SHP77 (cell line): Measurements from ENCODE around the gene PAXX.

Experiments
- DNase-seq, 2 experiments: peaks; one replicate each; lab custom pipeline; 2025; lab: John Stamatoyannopoulos, UW

PAXX gene

DNA sequence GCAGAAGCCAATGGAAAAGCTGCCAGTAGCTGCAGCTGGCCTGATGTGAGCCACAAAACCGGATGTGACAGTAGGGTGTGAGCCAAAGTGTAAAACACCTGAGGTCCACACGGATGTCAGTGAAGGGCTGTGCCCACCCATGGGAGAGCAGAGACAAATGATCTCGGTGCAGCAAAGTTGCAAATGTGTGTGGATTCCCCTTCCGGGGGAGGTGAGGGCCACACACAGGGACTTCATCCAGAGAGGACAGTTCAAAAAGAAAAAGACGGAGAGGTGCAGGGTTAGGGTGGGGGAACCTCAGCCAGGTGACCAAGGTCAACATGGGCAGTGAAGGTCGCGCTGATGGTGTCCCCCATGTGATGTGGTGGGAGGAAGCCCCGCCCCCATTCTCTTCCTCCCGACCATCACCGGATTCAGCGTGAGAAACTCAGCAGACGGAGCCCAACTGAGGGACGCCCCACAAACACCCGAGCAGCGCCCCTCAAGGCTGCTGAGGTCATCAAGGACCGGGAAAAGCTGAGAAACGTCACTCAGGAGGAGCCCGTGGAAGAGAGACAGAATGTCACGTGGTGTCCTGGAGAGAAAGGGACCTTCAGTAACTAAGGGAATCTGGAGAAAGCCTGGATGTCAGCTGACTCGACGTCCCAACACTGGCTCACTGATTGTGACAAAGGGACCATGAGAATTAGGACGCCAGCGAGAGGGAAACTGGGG lies 26.3 kb upstream of the PAXX start:
- DNase-seq = no peak

DNA sequence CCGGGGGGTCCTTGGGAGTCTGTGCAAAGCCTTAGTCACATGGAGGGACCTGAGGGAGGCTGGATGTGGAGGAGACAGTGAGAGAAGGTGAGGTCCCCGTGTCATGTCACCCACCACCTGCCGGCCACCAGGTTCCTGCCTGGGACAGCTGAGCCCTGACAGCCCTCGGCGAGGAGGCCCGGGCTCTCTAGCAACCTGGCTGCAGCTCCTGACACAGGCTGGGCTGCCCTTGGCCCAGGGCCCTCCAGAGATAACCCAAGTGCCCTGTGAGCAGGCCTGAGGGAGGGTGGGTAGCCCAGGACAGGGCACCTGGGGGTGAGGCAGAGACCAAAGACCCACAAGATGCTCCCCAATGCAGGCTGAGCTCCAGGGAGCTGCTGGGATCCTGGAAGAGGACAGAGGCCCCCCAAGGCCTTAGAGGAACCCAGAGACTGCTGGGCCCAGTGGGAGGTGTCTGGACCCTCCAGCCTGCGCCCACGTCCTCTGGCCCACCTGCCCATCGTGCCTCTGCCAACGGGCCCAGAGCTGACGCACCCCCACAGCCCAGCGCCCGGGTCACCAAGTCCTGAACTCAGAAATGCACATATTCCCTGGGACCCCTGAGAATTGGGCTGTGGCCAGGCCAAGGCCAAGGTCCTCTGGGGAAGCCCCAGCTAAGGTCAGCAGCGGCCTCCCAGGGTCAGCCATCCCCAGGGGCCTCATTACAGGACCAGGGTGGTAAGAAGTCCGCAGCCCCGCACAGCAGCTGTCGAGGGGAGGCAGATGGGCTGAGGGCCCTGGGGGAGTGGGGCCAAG lies 23.7 kb upstream of the PAXX start:
- no peak for DNase-seq

DNA sequence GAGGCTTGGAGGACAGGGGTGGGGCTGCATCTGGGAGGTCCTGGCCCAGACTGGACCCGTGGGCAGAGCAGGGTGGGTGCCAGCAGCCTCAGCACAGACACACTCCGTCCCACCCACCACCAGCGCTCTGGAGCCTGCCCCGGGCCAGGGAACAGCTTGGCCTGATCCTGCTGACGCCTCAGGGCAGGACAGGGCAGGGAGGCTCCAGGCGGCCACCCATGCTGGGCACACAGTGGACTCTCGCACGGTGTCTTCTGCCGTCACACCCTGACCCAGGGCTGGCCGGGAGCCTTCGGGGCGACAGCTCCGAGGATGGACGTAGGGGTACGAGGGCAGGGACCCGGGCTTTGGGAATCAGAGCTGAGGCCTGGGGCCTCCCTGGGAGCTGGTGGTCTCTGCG lies 23.1 kb upstream of the PAXX start:
- no peak for DNase-seq

DNA sequence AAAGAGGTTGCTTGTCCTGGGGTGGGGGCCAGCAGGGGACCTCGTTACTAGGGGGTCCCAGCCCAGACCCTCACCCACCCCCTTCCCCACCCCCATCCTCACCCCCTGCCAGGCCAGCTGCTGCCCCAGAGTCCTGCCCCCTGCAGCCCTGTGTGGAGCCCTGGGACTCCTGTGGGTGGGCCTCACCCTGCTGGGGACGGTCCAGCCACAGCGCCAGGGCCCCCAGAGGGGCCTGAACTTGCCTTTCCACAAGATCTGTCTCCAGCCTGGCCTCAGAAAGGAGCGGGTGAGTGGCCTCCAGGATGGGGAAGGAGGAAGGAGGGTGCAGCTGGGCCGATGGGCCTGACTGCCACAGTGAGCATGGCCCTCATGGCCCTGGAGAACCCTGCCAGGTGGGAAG lies 22.4 kb upstream of the PAXX start:
- DNase-seq = no peak

DNA sequence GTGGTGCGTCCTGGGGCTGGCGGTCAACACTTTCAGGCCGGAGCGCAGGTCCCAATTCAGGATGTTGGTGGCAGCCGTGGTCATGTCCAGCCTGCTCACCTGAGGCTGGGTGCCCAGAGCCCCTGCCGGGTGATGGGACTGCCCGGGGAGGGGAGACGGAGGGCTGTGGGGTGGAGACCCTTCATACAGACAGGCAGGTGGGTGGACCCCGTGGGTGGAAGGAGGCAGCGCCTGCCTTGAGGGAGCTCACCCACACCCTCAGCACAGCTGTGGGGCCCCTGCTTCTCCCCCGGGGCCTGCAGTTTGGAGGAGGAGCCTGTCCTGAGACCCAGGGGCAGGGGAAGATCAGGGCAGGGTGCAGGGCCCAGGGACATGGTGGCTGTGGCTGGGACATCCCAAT lies 21.9 kb upstream of the PAXX start:
- no peak for DNase-seq

DNA sequence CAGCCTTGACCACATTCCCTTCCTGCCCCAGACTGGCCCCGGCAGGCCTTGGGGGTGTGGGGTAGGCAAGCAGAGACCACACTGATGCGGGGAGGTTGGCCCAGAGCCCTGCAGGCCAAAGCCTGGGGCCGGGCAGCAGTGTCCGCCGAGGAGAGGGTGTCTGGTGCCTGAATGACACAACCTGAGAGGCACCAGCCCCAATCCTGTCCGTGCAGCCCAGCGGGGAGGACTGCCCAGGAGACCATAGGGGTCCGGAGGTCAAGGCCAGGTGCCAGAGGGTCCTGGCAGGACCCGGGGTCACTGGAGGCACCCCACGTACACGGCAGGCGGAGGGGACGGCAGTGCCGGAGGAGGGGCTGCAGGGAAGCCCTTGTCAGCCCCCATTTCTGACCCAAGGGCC lies 20.5 kb upstream of the PAXX start:
- no peak for DNase-seq

DNA sequence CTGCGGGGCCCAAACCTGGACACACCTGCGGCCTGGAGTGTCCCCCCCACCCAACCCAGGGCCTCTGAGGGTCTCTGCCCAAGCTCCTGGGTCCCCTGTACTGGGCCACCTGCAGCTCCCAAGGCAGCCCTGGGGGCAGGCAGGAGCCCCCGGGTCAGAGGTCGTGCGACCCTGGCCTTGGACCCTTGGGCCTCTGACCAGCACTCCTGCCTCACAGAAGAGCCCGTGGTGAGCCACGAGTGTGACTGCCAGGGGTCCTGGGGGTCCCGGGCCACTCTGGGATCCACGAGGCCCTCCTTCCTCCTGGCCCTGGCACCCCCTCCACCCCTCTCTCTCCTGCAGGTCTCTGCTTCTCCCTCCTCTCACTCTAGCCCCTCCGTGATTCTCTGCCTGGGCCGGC lies 19.9 kb upstream of the PAXX start:
- DNase-seq = no peak

DNA sequence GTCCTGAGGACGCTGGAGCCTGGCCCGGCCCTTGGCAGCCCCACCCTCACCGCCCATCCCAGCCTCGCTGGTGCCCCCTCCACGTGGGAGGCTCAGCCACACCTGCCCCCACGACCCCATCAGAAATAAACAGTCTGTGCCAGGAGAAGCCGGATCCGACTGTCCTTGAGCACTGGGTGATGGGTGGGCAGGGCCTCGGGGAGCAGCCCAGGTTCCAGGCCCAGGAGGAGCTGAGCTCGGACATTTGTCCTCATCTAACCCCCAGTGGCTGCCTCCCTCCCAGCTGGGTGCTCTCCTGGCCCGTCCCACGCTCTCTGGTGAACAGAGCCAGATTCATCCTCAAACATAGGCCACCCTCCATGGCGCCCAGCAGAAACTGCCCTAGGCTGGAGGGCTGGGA lies 19.5 kb upstream of the PAXX start:
- no peak for DNase-seq

DNA sequence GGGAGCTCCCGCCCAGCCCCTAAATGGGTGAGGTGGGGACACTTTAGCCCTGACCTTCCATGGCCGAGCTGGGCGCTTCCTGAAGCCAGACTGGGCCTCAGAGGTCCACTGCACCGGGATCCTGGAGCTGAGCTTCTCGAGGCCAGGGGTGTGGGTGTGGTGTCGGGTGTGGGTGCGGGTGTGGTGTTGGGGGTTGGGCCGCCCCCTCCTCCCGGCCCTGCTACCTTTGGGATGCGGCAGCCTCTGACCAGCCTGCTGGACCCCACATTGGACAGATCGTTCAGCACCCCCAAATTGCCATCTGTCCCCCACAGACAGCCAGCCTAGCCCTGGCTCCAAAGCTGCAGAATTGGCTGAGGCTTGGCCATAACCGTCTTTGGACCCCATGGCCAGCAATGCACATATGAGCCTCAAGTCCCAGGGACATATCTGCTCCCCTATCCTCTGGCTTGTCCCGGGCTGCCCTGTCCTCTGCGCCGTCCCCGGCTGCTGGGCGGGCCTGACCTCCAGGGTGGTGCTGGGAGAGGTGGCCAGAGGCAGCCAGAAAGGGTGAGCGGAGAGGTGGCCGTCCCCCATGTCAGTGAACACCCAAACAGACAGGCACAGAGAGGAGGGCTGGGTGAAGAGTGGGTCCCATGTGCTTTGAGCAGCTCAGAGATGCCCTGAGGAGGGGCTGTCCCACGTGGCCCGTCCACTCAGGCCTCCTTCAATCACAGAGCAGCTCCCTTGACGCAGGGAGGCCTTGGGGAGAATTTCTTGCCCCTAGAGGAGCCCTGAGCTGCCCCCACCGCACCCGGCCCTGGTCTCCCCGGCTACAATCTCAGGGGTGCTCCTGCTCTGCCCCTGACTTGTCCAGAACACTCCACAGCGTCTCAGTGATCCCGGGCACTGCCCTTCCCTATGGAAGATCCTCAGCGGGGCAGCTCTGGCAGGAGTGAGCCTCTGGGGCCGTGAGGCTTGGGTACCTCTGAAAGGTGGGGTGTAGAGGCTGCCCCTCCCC lies 18.3 kb upstream of the PAXX start:
- DNase-seq = no peak

DNA sequence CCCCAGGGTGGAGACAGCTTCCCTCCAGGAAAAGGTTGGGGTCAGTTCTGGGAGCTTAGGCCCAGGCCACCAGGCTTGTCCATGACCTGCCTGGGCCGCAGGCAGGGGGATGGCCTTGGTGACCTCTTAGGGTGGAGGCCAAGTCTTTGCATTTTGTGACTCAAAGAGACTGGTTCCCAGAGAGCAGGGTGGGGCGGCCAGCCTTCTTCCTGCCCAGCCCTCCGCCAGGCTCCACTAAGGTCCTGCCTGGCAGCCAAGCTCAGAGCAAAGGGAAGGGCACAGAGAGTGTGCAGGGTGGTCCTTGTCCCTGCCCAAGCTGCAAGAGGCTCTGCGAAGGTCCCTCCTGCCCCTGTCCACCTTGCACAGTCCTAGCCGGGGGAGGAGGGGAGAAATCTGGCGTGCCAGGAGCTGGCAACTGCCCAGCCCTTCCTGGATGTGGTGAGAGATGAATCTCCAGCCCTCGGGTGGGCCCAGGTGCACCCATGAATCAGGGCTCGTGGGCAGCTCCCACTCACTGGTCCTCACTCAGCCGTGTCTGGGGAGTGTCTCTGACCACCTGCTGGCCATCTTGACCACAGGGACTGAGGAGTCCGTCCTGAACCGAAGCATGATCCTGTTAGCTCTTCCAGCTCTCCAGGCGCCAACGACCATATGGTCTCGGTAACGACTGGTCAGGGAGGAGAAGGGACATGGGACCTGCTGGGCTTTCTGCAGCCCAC lies 17.2 kb upstream of the PAXX start:
- no peak for DNase-seq

DNA sequence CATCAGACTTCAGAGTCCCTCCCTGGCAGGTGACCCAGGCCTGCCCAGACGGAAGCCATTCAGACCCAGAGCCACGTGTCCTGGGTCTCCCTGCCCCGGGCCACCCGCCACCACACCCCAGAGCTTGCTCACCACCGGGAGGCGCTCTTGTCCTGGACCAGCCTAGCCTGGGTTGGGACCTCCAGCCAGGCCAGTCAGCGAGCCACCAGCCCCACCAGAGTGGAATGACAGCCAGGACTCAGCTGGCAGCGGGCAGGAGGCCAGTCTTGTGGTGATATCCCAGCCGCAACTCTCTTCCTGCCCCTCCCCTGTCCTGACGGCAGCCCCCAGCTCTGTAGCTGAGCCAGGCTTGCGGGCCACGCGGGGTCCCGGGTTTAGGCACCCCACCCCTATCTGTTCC lies 16.6 kb upstream of the PAXX start:
- no peak for DNase-seq

DNA sequence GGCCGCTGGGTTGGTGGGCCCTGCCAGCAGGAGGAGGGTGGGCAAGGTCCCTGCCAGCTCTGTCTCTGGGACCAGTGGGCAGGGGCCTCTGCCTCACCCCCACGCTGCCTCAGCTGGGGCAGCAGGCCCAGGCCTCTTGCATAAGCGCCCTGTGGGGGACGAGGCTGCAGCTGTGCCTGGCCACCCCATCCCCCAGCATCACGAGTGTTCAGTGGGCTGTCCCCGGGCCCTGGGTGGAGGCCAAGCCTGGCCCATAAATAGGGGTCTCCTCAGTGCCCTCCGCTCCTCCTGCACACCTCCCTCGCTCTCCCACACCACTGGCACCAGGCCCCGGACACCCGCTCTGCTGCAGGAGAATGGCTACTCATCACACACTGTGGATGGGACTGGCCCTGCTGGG lies 15.0 kb upstream of the PAXX start, which contains the start of gene PTGDS:
Gene PTGDS, plus strand, starts transcription at position 282 of the 400 bp plus-strand sequence. Its CDS starts 75 bp downstream, at position 357.
- no peak for DNase-seq

DNA sequence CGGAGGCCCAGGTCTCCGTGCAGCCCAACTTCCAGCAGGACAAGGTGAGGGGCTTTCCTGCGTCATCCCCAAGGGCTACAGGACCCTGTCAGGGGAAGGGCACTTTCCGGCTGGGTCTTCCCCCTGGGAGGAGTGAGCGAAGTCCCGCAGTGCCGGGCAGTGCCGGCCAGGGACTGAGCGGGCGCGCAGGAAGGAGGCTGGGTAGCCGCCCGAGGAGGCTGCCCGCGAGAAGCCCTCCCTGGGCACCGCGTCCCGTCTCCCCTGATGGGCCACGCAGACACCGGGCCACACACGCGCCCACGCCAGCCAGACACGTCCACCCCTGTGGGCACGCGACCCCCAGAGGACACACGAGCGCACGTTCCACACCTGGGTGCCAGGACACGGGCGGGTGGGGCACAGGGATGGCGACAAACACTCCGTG lies 14.6 kb upstream of the PAXX start:
- no peak for DNase-seq

DNA sequence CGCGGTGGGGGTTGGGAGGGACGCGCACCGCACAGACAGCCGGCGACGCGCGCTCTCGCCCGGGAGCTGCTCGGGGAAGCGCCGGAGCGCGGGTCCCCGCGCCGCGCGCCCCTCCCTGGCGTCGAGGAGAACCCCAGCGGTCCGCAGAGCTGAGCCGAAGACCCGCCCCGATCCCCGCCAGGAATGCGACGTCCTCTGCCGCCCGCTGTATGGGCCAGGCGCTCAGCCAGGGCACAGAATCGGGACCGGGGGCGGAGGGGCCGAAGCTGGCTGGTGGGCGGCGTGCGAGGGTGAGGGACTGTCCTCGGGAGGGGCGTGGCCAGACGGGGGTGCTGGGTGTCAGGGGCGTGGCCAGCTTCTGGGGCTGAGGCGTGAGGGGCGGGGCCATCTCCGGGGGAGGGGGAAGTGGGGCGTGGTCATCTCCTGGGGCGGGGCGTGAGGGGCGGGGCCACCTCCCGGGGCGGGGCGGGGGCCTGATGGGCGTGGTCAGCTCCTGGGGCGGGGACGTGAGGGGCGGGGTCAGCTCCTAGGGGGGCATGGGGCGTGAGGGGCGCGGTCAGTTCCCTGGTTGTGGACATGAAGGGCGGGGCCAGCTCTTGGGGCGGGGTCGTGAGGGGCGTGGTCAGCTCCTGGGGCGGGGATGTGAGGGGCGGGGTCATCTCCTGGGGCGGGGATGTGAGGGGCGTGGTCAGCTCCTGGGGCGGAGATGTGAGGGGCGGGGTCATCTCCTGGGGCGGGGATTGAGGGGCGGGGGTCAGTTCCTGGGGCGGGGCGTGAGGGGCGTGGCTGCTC lies 14.0 kb upstream of the PAXX start:
- DNase-seq = no peak

DNA sequence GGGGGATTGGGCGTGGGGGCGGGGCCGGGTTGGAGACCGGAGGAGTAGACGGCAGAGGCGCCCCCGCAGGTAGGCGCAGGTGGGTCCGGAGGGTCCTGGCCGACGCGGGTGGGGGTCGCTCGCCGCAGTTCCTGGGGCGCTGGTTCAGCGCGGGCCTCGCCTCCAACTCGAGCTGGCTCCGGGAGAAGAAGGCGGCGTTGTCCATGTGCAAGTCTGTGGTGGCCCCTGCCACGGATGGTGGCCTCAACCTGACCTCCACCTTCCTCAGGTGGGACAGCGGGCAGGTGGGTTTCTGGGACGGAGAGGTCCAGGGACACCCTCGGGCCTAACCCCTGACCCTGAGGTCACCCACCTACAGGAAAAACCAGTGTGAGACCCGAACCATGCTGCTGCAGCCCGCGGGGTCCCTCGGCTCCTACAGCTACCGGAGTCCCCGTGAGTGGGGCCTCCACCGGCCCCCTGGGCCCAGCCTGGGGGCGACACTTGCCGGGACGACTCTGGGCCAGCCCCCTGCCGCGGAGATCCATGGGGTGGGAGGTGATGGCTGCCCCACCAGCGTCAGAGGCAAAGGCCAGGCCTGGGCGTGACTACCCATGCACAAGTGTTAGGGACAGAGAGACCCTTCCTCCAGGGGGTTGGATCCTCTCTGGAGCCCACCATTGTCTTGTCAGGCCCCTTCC lies 13.2 kb upstream of the PAXX start:
- no peak for DNase-seq

DNA sequence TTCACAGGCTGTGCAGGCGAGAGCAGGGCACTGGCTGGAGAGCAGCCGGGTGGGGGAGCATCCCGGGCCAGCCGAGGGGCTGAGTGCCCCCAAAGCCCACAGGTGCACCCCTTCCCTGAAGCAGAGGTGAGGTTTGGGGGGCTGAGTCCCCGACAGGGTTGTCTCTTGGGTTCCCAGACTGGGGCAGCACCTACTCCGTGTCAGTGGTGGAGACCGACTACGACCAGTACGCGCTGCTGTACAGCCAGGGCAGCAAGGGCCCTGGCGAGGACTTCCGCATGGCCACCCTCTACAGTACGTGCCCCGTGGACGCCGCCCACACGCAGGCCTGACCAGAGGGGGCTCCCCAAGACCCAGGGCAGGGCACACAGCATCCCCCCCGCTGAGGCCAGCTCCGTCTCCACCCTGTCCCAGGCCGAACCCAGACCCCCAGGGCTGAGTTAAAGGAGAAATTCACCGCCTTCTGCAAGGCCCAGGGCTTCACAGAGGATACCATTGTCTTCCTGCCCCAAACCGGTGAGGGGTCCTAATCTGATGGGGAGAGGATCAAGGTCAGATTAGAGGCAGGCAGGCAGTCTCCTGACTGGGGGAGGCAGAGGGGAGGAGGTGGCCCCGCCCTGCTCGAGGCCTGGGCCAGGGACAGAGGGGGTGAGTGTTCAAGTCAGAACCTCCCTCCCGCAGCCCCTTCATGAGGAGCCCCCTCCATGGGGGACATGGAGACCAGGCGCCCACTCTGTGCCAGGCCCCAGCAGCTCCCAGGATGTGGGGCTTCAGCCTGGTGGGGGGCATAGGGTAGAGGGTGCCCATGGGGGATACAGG lies 12.2 kb upstream of the PAXX start:
- DNase-seq = no peak

DNA sequence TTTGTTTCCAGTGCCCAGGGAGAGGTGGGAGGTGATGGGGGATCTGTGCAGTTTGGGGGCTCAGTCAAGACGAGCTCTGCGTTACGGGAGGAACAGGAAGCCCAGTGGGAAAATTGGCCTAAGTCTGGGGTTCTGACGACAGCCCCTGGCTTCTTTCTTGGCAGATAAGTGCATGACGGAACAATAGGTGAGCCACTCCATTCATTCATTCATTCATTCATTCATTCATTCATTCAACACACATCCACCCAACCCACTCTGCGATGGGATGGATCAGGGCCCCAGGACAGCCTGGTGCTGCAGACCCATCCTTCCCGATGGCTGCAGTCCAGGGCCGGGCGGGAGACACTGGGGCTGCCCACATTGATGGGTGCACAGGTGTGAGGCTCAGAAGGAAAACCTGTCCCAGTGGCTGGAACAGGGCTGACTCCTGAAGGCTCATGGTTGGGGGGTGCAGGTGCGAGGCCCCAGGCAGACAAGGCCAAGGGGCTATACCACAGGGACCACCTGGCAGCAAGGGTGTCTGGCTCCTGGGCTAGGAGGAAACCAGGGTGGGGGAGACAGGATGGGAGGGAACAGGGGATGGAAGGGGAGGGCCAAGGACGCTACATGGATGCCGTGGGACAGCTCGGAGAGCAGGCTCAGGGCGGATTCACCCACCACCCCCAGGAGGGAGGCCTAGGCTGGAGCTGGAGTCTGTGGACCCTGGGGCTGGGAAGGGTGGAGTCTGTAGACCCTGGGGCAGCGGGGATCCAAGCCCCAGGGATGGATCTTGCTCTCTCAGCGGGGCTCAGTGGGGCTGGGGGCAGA lies 11.3 kb upstream of the PAXX start:
- DNase-seq = no peak

DNA sequence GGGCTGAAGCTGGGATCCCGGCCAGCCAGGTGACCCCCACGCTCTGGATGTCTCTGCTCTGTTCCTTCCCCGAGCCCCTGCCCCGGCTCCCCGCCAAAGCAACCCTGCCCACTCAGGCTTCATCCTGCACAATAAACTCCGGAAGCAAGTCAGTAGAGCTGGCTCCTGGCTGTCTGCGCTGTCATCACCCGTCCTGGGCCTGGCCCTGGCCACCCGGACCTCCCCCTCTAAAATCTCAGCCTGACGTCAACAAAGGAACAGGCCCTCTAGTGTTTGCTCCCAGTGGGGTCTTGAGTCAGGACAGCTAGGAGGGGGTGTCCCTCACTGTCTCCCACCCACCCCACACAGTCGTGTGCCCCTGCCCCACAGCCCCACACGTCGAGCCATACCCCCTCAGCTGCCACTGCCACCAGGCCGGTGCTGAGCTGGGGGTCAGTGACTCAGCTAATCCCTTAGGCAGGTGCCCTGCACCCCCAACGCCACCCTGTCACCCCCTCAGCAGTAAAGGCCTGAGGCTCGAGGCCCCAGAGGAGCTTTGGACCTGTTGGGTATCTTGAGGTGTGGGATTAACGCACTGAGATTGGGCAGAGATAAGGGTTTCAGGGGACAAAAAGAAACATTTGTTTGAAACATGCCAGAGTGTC lies 10.5 kb upstream of the PAXX start:
- no peak for DNase-seq
